HCEC 1CT (cell line): ENCODE measurements around the gene UQCRC1.

Source experiments
- DNase-seq: peaks from one replicate; pipeline ENCODE4 v3.0.0-alpha.2; 2017

Gene UQCRC1

GRCh38 chr3:48569808-48570450, 39.5 kb downstream of the UQCRC1 start:
- no peak for DNase-seq

GRCh38 chr3:48569400-48569799, 40.0 kb downstream of the UQCRC1 start:
- no peak for DNase-seq

- DNase-seq = no peak
Observed at GRCh38 chr3:48568476-48568875, 41.0 kb downstream of the UQCRC1 start.

GRCh38 chr3:48567500-48567899, 41.9 kb downstream of the UQCRC1 start:
- DNase-seq = no peak

GRCh38 chr3:48567090-48567489, 42.4 kb downstream of the UQCRC1 start:
- no peak for DNase-seq

GRCh38 chr3:48566401-48566760, 43.1 kb downstream of the UQCRC1 start:
- DNase-seq = no peak

- DNase-seq = peak; percentile 67
Observed at GRCh38 chr3:48565591-48566400, 43.6 kb downstream of the UQCRC1 start.

GRCh38 chr3:48565186-48565585, 44.3 kb downstream of the UQCRC1 start:
- no peak for DNase-seq

- no peak for DNase-seq
Observed at GRCh38 chr3:48564667-48565066, 44.8 kb downstream of the UQCRC1 start.

- DNase-seq = peak; percentile 75
Observed at GRCh38 chr3:48564022-48564421, 45.4 kb downstream of the UQCRC1 start.

GRCh38 chr3:48563382-48563918, 46.0 kb downstream of the UQCRC1 start, which contains the start of gene UCN2:
Gene UCN2, minus strand, starts transcription at chr3:48563781. Its CDS starts 657 bp downstream, at chr3:48563124.
- no peak for DNase-seq

- DNase-seq = no peak
Observed at GRCh38 chr3:48562367-48563095, 46.9 kb downstream of the UQCRC1 start.

GRCh38 chr3:48561045-48561736, 48.3 kb downstream of the UQCRC1 start:
- DNase-seq = peak; percentile 59

- no peak for DNase-seq
Observed at GRCh38 chr3:48560648-48561018, 48.8 kb downstream of the UQCRC1 start.

- DNase-seq = no peak
Observed at GRCh38 chr3:48558493-48559134, 50.8 kb downstream of the UQCRC1 start.

GRCh38 chr3:48556796-48557626, 52.4 kb downstream of the UQCRC1 start, which contains the start of gene PFKFB4:
Gene PFKFB4, minus strand, starts transcription at chr3:48556803. Its CDS starts 26 bp downstream, at chr3:48556777.
- DNase-seq = peak; percentile 99

GRCh38 chr3:48555949-48556795, 53.3 kb downstream of the UQCRC1 start:
- DNase-seq = no peak

- no peak for DNase-seq
Observed at GRCh38 chr3:48555231-48555948, 54.1 kb downstream of the UQCRC1 start.
